OCI-LY7 (cell line): ENCODE data around the gene LRRC4C. TPM values are rescaled to one million over a fixed set of nuclear protein-coding genes. Genes with fewer than 3 reads are reported as not detected.

Experiments used
- BruUV-seq: library from RNA; stranded (reverse); fragments of 400-500 nt; replicated peaks from 2 replicates; lab custom pipeline; 2021; lab: Mats Ljungman, UMichigan
- CTCF ChIA-PET: fragments of 300-600 bp; sonication (Branson Sonifier 250); formaldehyde crosslinking; loops from one replicate; lab custom pipeline; 2022; ENCODE audit warnings: antibody characterized with exemption; ENCODE audit not compliant: unreplicated experiment; lab: Charles Lee
- POLR2A ChIA-PET: fragments of 300-600 bp; sonication (Branson Sonifier 250); formaldehyde crosslinking; loops from one replicate; lab custom pipeline; 2022; ENCODE audit warnings: antibody characterized with exemption; lab: Charles Lee
- DNase-seq: peaks from one replicate; pipeline ENCODE4 v3.0.0-alpha.2; 2015; ENCODE audit warnings: low spot score
- H2AFZ ChIP-seq: fragments of 200-600 bp; sonication (generic), shearing (Covaris generic); 2 replicates; pipeline ENCODE4 v1.6.1; 2014; ENCODE audit warnings: mild to moderate bottlenecking, antibody characterized with exemption, low read length, moderate library complexity
- H3K27ac ChIP-seq: fragments of 200-600 bp; sonication (generic); 2 replicates; pipeline ENCODE4 v1.5.1; 2014; ENCODE audit warnings: mixed run types, low read depth, mild to moderate bottlenecking, moderate library complexity, low read length, inconsistent platforms; ENCODE audit not compliant: poor library complexity, severe bottlenecking
- H3K36me3 ChIP-seq: fragments of 200-600 bp; sonication (generic); 2 replicates; pipeline ENCODE4 v1.6.1; 2014; ENCODE audit warnings: mild to moderate bottlenecking, antibody characterized with exemption, low read length, moderate library complexity, mixed read lengths; ENCODE audit not compliant: insufficient read depth
- H3K4me1 ChIP-seq: fragments of 200-600 bp; sonication (generic); 2 replicates; pipeline ENCODE4 v1.5.1; 2014; ENCODE audit warnings: mild to moderate bottlenecking, low read length; ENCODE audit not compliant: insufficient read depth, poor library complexity, severe bottlenecking
- H3K4me2 ChIP-seq: fragments of 200-600 bp; sonication (generic); 2 replicates; pipeline ENCODE4 v1.6.1; 2014; ENCODE audit warnings: mild to moderate bottlenecking, low read length
- H3K4me3 ChIP-seq: fragments of 200-600 bp; sonication (generic); 2 replicates; pipeline ENCODE4 v1.5.1; 2014; ENCODE audit warnings: mild to moderate bottlenecking, low read depth, low read length; ENCODE audit not compliant: poor library complexity, severe bottlenecking
- H3K79me2 ChIP-seq: fragments of 200-600 bp; sonication (generic); 2 replicates; pipeline ENCODE4 v1.6.1; 2016; ENCODE audit warnings: low read depth, mild to moderate bottlenecking, low read length, moderate library complexity, mixed read lengths; ENCODE audit not compliant: insufficient read depth
- H3K9me2 ChIP-seq: fragments of 200-600 bp; sonication (generic); 2 replicates; pipeline ENCODE4 v1.6.1; 2016; ENCODE audit warnings: mild to moderate bottlenecking, low read length, mixed read lengths; ENCODE audit not compliant: insufficient read depth
- H3K9me3 ChIP-seq: fragments of 200-600 bp; sonication (generic); 2 replicates; pipeline ENCODE4 v1.6.1; 2014; ENCODE audit warnings: mild to moderate bottlenecking, mixed run types, low read length, mixed read lengths
- H4K20me1 ChIP-seq: fragments of 200-600 bp; sonication (generic); 2 replicates; pipeline ENCODE4 v1.6.1; 2014; ENCODE audit warnings: mild to moderate bottlenecking, antibody characterized with exemption, low read length, moderate library complexity, mixed read lengths; ENCODE audit not compliant: insufficient read depth
- EZH2phosphoT487 ChIP-seq: fragments of 200-600 bp; sonication (generic); IDR thresholded peaks from 2 replicates; pipeline ENCODE4 v1.6.1; 2018; ENCODE audit warnings: low read depth, borderline replicate concordance, mild to moderate bottlenecking, mixed run types, antibody characterized with exemption, low read length, moderate library complexity, mixed read lengths
- intact Hi-C: fragments of 100-400 bp; cut with micrococcal nuclease; formaldehyde crosslinking; loops from one replicate; pipeline ENCODE4 v1.10.0; 2022; ENCODE audit not compliant: unreplicated experiment
- total RNA-seq, 2 experiments: library from RNA; depleted of rRNA in 1 of 2; stranded (reverse); fragments of >200 nt in 1 of 2; shearing (Covaris generic) in 1 of 2; gene quantifications; 2 replicates each; pipeline ENCODE4 v1.2.3, GENCODE V29; 2014 to 2022
- TF ChIP-seq, protein P1 (sequence below): fragments of 200-600 bp; sonication (generic); conservative IDR thresholded peaks from 2 replicates; pipeline ENCODE4 v1.5.1; 2014; ENCODE audit warnings: mild to moderate bottlenecking, antibody characterized with exemption, low read length, moderate library complexity, mixed read lengths

LRRC4C gene
- total RNA-seq, 2 experiments from 2014 or later = not detected

DNA sequence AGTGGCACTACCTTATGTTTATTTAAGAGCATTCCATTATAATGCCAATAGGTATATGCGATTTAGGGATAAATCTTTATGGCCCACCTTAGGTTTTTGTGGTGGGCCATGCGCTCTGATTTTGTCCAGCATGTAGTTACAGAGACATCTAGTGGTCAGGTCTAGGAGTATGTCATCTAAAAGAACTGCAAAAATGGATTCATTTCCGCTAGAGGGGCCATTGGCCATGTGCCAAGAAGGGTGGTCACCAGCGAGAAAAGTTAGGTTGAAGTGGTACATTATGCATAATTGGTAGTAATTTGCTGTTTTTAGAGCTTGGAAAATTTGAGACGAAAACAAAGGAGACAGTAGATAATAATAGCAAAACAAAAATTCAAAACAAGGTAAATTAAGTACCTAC lies 27.7 kb downstream of the LRRC4C start:
- no peaks in the 10 kb centered on the region for H3K79me2 ChIP-seq
- H3K9me3 ChIP-seq = no peaks in the 10 kb centered on the region
- POLR2A ChIA-PET = no interaction called here
- no peak overlapping the region for H3K4me3 ChIP-seq
- H3K4me1 ChIP-seq = no peaks in the 10 kb centered on the region
- no peak overlapping the region for H3K4me2 ChIP-seq
- no peak overlapping the region for H2AFZ ChIP-seq
- H4K20me1 ChIP-seq = no peaks in the 10 kb centered on the region
- H3K27ac ChIP-seq = no peak overlapping the region
- CTCF ChIA-PET = no interaction called here
- H3K36me3 ChIP-seq = no peaks in the 10 kb centered on the region
- H3K9me2 ChIP-seq = no peaks in the 10 kb centered on the region
- DNase-seq = peak; percentile 29
- no TSS peak for BruUV-seq
- no peak for TF ChIP-seq EZH2phosphoT487
- TF ChIP-seq, protein P1, sequence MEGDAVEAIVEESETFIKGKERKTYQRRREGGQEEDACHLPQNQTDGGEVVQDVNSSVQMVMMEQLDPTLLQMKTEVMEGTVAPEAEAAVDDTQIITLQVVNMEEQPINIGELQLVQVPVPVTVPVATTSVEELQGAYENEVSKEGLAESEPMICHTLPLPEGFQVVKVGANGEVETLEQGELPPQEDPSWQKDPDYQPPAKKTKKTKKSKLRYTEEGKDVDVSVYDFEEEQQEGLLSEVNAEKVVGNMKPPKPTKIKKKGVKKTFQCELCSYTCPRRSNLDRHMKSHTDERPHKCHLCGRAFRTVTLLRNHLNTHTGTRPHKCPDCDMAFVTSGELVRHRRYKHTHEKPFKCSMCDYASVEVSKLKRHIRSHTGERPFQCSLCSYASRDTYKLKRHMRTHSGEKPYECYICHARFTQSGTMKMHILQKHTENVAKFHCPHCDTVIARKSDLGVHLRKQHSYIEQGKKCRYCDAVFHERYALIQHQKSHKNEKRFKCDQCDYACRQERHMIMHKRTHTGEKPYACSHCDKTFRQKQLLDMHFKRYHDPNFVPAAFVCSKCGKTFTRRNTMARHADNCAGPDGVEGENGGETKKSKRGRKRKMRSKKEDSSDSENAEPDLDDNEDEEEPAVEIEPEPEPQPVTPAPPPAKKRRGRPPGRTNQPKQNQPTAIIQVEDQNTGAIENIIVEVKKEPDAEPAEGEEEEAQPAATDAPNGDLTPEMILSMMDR = peak; percentile 80
- intact Hi-C loops = loop anchor here (2.0 kb wide), 1 partner anchor 1125 kb away; no protein-coding TSS in a partner anchor

- TF ChIP-seq, protein P1 = no peak
- no peak for TF ChIP-seq EZH2phosphoT487
- Histone ChIP-seq H3K9me2 (no peaks in the 10 kb centered on the region), H3K79me2 (no peaks in the 10 kb centered on the region), H4K20me1 (no peaks in the 10 kb centered on the region), H3K36me3 (no peaks in the 10 kb centered on the region), H3K4me2 (no peak overlapping the region), H3K4me3 (no peak overlapping the region), H2AFZ (no peak overlapping the region), H3K27ac (no peak overlapping the region), H3K4me1 (no peaks in the 10 kb centered on the region), H3K9me3 (no peaks in the 10 kb centered on the region)
- POLR2A ChIA-PET = no interaction called here
- BruUV-seq = no TSS peak
- CTCF ChIA-PET = no interaction called here
- intact Hi-C loops = no loop called here
- DNase-seq = no peak
Measured at GRCh38 chr11:41419901-41420300, 39.6 kb downstream of the LRRC4C start.

DNA sequence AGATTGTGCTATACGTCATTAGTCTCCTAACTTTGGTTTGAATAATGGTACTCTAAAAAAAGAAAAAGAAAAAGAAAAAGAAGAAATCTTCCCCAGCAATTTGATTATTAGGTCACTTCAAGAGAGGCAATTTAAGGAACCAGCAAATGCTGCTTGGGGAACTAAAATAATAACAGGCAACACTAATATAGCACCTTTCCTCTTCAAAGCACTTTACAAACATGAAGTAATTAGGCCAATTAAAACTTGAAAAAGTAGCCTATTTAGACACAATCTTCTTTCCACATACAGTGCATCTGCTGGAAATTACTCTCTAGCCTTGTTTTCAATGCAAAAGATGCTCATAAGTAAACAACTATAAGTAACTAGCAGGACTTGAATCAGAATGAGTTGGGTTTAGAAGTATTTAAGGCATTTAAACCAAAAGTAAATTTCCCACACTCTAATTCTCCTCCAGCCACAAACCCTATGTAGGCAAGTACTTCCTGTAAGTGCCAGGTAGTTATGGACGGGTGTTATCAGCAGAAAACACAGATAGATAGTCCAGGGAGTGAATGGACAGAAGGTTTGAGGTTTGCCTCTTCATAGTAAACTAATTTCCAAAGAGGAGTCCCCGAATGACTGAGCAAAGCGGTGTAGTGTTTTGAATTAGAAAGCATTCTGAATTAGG lies 44.5 kb downstream of the LRRC4C start:
- no peaks in the 10 kb centered on the region for H3K4me1 ChIP-seq
- no peak overlapping the region for H2AFZ ChIP-seq
- no peak overlapping the region for H3K4me3 ChIP-seq
- no peak overlapping the region for H3K4me2 ChIP-seq
- CTCF ChIA-PET = no interaction called here
- TF ChIP-seq, protein P1 = no peak
- TF ChIP-seq EZH2phosphoT487 = no peak
- intact Hi-C loops = no loop called here
- no peaks in the 10 kb centered on the region for H3K9me3 ChIP-seq
- no peaks in the 10 kb centered on the region for H3K79me2 ChIP-seq
- H3K36me3 ChIP-seq = no peaks in the 10 kb centered on the region
- POLR2A ChIA-PET = interaction anchor here (0.5 kb wide), 1 partner anchor 990 kb away, joined by 4 read pairs; no protein-coding TSS in a partner anchor
- H3K9me2 ChIP-seq = no peaks in the 10 kb centered on the region
- H4K20me1 ChIP-seq = no peaks in the 10 kb centered on the region
- H3K27ac ChIP-seq = no peak overlapping the region
- no TSS peak for BruUV-seq
- DNase-seq = no peak
